A673 (cell line): ENCODE data around the gene COL5A1.

Experiments
- CTCF ChIP-seq: fragments of 300-800, 200-600 bp; sonication (generic); conservative IDR thresholded peaks from 2 replicates; pipeline ENCODE4 v1.5.1; 2017; ENCODE audit warnings: low read depth, mild to moderate bottlenecking, antibody characterized with exemption, low read length, moderate library complexity, mixed read lengths
- EZH2 ChIP-seq: fragments of 200-600 bp; sonication (generic); IDR thresholded peaks from 2 replicates; pipeline ENCODE4 v1.6.1; 2017; ENCODE audit warnings: borderline replicate concordance, low read depth, mild to moderate bottlenecking, mixed read lengths, antibody characterized with exemption, low read length; ENCODE audit not compliant: poor library complexity, severe bottlenecking

GRCh38 chr9:134766587-134766986, 125.0 kb downstream of the COL5A1 start:
- TF ChIP-seq CTCF = no peak
- no peak for TF ChIP-seq EZH2
